OCI-LY7 (cell line): ENCODE data around the gene TCERG1L. TPM values are rescaled to one million over a fixed set of nuclear protein-coding genes. Genes with fewer than 3 reads are reported as not detected.

Experiments used
- BruUV-seq: library from RNA; stranded (reverse); fragments of 400-500 nt; replicated peaks from 2 replicates; lab custom pipeline; 2021; lab: Mats Ljungman, UMichigan
- CTCF ChIA-PET: fragments of 300-600 bp; sonication (Branson Sonifier 250); formaldehyde crosslinking; loops from one replicate; lab custom pipeline; 2022; ENCODE audit warnings: antibody characterized with exemption; ENCODE audit not compliant: unreplicated experiment; lab: Charles Lee
- POLR2A ChIA-PET: fragments of 300-600 bp; sonication (Branson Sonifier 250); formaldehyde crosslinking; loops from one replicate; lab custom pipeline; 2022; ENCODE audit warnings: antibody characterized with exemption; lab: Charles Lee
- DNase-seq: peaks from one replicate; pipeline ENCODE4 v3.0.0-alpha.2; 2015; ENCODE audit warnings: low spot score
- H2AFZ ChIP-seq: fragments of 200-600 bp; sonication (generic), shearing (Covaris generic); 2 replicates; pipeline ENCODE4 v1.6.1; 2014; ENCODE audit warnings: mild to moderate bottlenecking, antibody characterized with exemption, low read length, moderate library complexity
- H3K27ac ChIP-seq: fragments of 200-600 bp; sonication (generic); 2 replicates; pipeline ENCODE4 v1.5.1; 2014; ENCODE audit warnings: mixed run types, low read depth, mild to moderate bottlenecking, moderate library complexity, low read length, inconsistent platforms; ENCODE audit not compliant: poor library complexity, severe bottlenecking
- H3K36me3 ChIP-seq: fragments of 200-600 bp; sonication (generic); 2 replicates; pipeline ENCODE4 v1.6.1; 2014; ENCODE audit warnings: mild to moderate bottlenecking, antibody characterized with exemption, low read length, moderate library complexity, mixed read lengths; ENCODE audit not compliant: insufficient read depth
- H3K4me1 ChIP-seq: fragments of 200-600 bp; sonication (generic); 2 replicates; pipeline ENCODE4 v1.5.1; 2014; ENCODE audit warnings: mild to moderate bottlenecking, low read length; ENCODE audit not compliant: insufficient read depth, poor library complexity, severe bottlenecking
- H3K4me2 ChIP-seq: fragments of 200-600 bp; sonication (generic); 2 replicates; pipeline ENCODE4 v1.6.1; 2014; ENCODE audit warnings: mild to moderate bottlenecking, low read length
- H3K4me3 ChIP-seq: fragments of 200-600 bp; sonication (generic); 2 replicates; pipeline ENCODE4 v1.5.1; 2014; ENCODE audit warnings: mild to moderate bottlenecking, low read depth, low read length; ENCODE audit not compliant: poor library complexity, severe bottlenecking
- H3K79me2 ChIP-seq: fragments of 200-600 bp; sonication (generic); 2 replicates; pipeline ENCODE4 v1.6.1; 2016; ENCODE audit warnings: low read depth, mild to moderate bottlenecking, low read length, moderate library complexity, mixed read lengths; ENCODE audit not compliant: insufficient read depth
- H3K9me2 ChIP-seq: fragments of 200-600 bp; sonication (generic); 2 replicates; pipeline ENCODE4 v1.6.1; 2016; ENCODE audit warnings: mild to moderate bottlenecking, low read length, mixed read lengths; ENCODE audit not compliant: insufficient read depth
- H3K9me3 ChIP-seq: fragments of 200-600 bp; sonication (generic); 2 replicates; pipeline ENCODE4 v1.6.1; 2014; ENCODE audit warnings: mild to moderate bottlenecking, mixed run types, low read length, mixed read lengths
- H4K20me1 ChIP-seq: fragments of 200-600 bp; sonication (generic); 2 replicates; pipeline ENCODE4 v1.6.1; 2014; ENCODE audit warnings: mild to moderate bottlenecking, antibody characterized with exemption, low read length, moderate library complexity, mixed read lengths; ENCODE audit not compliant: insufficient read depth
- CTCF ChIP-seq: fragments of 200-600 bp; sonication (generic); conservative IDR thresholded peaks from 2 replicates; pipeline ENCODE4 v1.5.1; 2014; ENCODE audit warnings: mild to moderate bottlenecking, antibody characterized with exemption, low read length, moderate library complexity, mixed read lengths
- EZH2phosphoT487 ChIP-seq: fragments of 200-600 bp; sonication (generic); IDR thresholded peaks from 2 replicates; pipeline ENCODE4 v1.6.1; 2018; ENCODE audit warnings: low read depth, borderline replicate concordance, mild to moderate bottlenecking, mixed run types, antibody characterized with exemption, low read length, moderate library complexity, mixed read lengths
- intact Hi-C: fragments of 100-400 bp; cut with micrococcal nuclease; formaldehyde crosslinking; loops from one replicate; pipeline ENCODE4 v1.10.0; 2022; ENCODE audit not compliant: unreplicated experiment
- total RNA-seq, 2 experiments: library from RNA; depleted of rRNA in 1 of 2; stranded (reverse); fragments of >200 nt in 1 of 2; shearing (Covaris generic) in 1 of 2; gene quantifications; 2 replicates each; pipeline ENCODE4 v1.2.3, GENCODE V29; 2014 to 2022

TCERG1L gene
- total RNA-seq, 2 experiments from 2014 or later, result not detected

GRCh38 chr10:131094527-131095312 lies 216.8 kb downstream of the TCERG1L start:
- TF ChIP-seq EZH2phosphoT487 (no peak), CTCF (no peak)
- no peak for DNase-seq
- no peaks in the 10 kb centered on the region for H3K79me2 ChIP-seq
- ChIA-PET POLR2A (interaction anchor here (0.6 kb wide), 1 partner anchor 831 kb away, joined by 3 read pairs; no protein-coding TSS in a partner anchor), CTCF (no interaction called here)
- intact Hi-C loops, result no loop called here
- no peaks in the 10 kb centered on the region for H3K9me2 ChIP-seq
- no peak overlapping the region for H3K4me2 ChIP-seq
- no peak overlapping the region for H3K27ac ChIP-seq
- no peaks in the 10 kb centered on the region for H4K20me1 ChIP-seq
- no peaks in the 10 kb centered on the region for H3K9me3 ChIP-seq
- H3K4me3 ChIP-seq, result no peak overlapping the region
- no peak overlapping the region for H2AFZ ChIP-seq
- no TSS peak for BruUV-seq
- no peaks in the 10 kb centered on the region for H3K36me3 ChIP-seq
- H3K4me1 ChIP-seq, result no peaks in the 10 kb centered on the region

GRCh38 chr10:131093795-131094366 lies 217.6 kb downstream of the TCERG1L start:
- intact Hi-C loops, result no loop called here
- no peaks in the 10 kb centered on the region for H4K20me1 ChIP-seq
- H3K27ac ChIP-seq, result no peak overlapping the region
- H3K36me3 ChIP-seq, result no peaks in the 10 kb centered on the region
- TF ChIP-seq EZH2phosphoT487 (no peak), CTCF (no peak)
- H3K4me3 ChIP-seq, result no peak overlapping the region
- no TSS peak for BruUV-seq
- no peak for DNase-seq
- ChIA-PET CTCF (no interaction called here), POLR2A (no interaction called here)
- no peak overlapping the region for H3K4me2 ChIP-seq
- H3K79me2 ChIP-seq, result no peaks in the 10 kb centered on the region
- H3K4me1 ChIP-seq, result no peaks in the 10 kb centered on the region
- no peak overlapping the region for H2AFZ ChIP-seq
- no peaks in the 10 kb centered on the region for H3K9me2 ChIP-seq
- no peaks in the 10 kb centered on the region for H3K9me3 ChIP-seq

- no TSS peak for BruUV-seq
- Histone ChIP-seq H3K4me3 (no peak overlapping the region), H2AFZ (no peak overlapping the region), H3K36me3 (no peaks in the 10 kb centered on the region), H3K4me1 (no peaks in the 10 kb centered on the region), H3K79me2 (no peaks in the 10 kb centered on the region), H3K9me3 (no peaks in the 10 kb centered on the region), H3K27ac (no peak overlapping the region), H3K4me2 (no peak overlapping the region), H4K20me1 (no peaks in the 10 kb centered on the region), H3K9me2 (no peaks in the 10 kb centered on the region)
- POLR2A ChIA-PET, result no interaction called here
- CTCF ChIA-PET, result no interaction called here
- intact Hi-C loops, result no loop called here
- TF ChIP-seq CTCF (no peak), EZH2phosphoT487 (no peak)
- no peak for DNase-seq
Measured at GRCh38 chr10:131093346-131093745, 218.2 kb downstream of the TCERG1L start.
